ENCODE measurements around the gene HLA-DOA.

- TF ChIP-seq, protein P1, sequence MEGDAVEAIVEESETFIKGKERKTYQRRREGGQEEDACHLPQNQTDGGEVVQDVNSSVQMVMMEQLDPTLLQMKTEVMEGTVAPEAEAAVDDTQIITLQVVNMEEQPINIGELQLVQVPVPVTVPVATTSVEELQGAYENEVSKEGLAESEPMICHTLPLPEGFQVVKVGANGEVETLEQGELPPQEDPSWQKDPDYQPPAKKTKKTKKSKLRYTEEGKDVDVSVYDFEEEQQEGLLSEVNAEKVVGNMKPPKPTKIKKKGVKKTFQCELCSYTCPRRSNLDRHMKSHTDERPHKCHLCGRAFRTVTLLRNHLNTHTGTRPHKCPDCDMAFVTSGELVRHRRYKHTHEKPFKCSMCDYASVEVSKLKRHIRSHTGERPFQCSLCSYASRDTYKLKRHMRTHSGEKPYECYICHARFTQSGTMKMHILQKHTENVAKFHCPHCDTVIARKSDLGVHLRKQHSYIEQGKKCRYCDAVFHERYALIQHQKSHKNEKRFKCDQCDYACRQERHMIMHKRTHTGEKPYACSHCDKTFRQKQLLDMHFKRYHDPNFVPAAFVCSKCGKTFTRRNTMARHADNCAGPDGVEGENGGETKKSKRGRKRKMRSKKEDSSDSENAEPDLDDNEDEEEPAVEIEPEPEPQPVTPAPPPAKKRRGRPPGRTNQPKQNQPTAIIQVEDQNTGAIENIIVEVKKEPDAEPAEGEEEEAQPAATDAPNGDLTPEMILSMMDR (IDR thresholded peaks at IDR 0.05 in 4 of 5, conservative IDR thresholded peaks at IDR 0.05 in 1 of 5) = peak in 1 of 5 experiments; percentile 22
- no peak for TF ChIP-seq POLR2A (IDR thresholded peaks at IDR 0.05)
Observed at GRCh38 chr6:33000055-33000454, 9.3 kb downstream of the HLA-DOA start.
